ENCODE measurements around the gene PPP1R3F. TPM values are rescaled to one million over a fixed set of nuclear protein-coding genes. Genes with fewer than 3 reads are reported as not detected.

Gene PPP1R3F
- total and polyA plus RNA-seq, 9 of the 15 experiments (the other 6 are each of a cell fraction or from before 2014, with no cell fraction given) = 0.03 to 0.91 (median 0.43) TPM; not detected in 1

- TF ChIP-seq E2F3 (CRISPR knock-in tag; IDR thresholded peaks at IDR 0.05) = no peak
- peak in 1 of 2 experiments; percentile 37; a peak in 3 of 4 replicates for TF ChIP-seq NRF1 (conservative IDR thresholded peaks at IDR 0.05 in 1 of 2, IDR thresholded peaks at IDR 0.05 in 1 of 2)
- TF ChIP-seq POLR2H (tag; IDR thresholded peaks at IDR 0.05; ENCODE audit: low read depth) = no peak
- no peak for TF ChIP-seq RNF2 (IDR thresholded peaks at IDR 0.05)
- TF ChIP-seq SUPT5H (IDR thresholded peaks at IDR 0.05) = no peak
- no peak for TF ChIP-seq ZBTB2 (IDR thresholded peaks at IDR 0.05)
- peak; percentile 66 for TF ChIP-seq POLR2G (IDR thresholded peaks at IDR 0.05; ENCODE audit: low read depth, low read length)
- no peak for TF ChIP-seq ELF4 (CRISPR knock-in tag; IDR thresholded peaks at IDR 0.05)
- TF ChIP-seq ETV1 (tag; conservative IDR thresholded peaks at IDR 0.05; ENCODE audit: low read depth) = 0 out of 2 replicates have a peak, but pooled peaks have one; percentile 23
- TF ChIP-seq ZNF518B (CRISPR knock-in tag; IDR thresholded peaks at IDR 0.05) = no peak
- no peak for TF ChIP-seq DDX20 (tag; IDR thresholded peaks at IDR 0.05; ENCODE audit: low read depth)
- no peak for TF ChIP-seq ZNF175 (CRISPR knock-in tag; IDR thresholded peaks at IDR 0.05; ENCODE audit: low read depth)
- TF ChIP-seq SP1 (CRISPR knock-in tag; IDR thresholded peaks at IDR 0.05) = peak; percentile 60; the same call in 1 of the 2 replicates
- no peak for TF ChIP-seq SPI1 (IDR thresholded peaks at IDR 0.05; ENCODE audit: borderline replicate concordance, low read depth, low read length)
- TF ChIP-seq NEUROD1 (IDR thresholded peaks at IDR 0.05; ENCODE audit: borderline replicate concordance, low read depth, low read length, partially characterized antibody) = no peak
- TF ChIP-seq EGR1 (conservative IDR thresholded peaks at IDR 0.05) = peak; percentile 57
- no peak for TF ChIP-seq CREB5 (CRISPR knock-in tag; IDR thresholded peaks at IDR 0.05)
- no peak for TF ChIP-seq SIX5 (IDR thresholded peaks at IDR 0.05; ENCODE audit: borderline replicate concordance in 1 of 2, insufficient read depth in 1 of 2, low read depth in 1 of 2, low read length in 2 of 2)
- TF ChIP-seq XRCC4 (IDR thresholded peaks at IDR 0.05; ENCODE audit: extremely low read depth, insufficient read depth, insufficient read length) = no peak
- TF ChIP-seq NR2C1 (IDR thresholded peaks at IDR 0.05) = peak; percentile 18; the same call in 1 of the 2 replicates
- 0 out of 2 replicates have a peak, but pooled peaks have one; percentile 11 for TF ChIP-seq NR2C1 (tag; IDR thresholded peaks at IDR 0.05)
- TF ChIP-seq TCF15 (CRISPR knock-in tag; IDR thresholded peaks at IDR 0.05) = no peak
- no peak for TF ChIP-seq GTF2A2 (tag; IDR thresholded peaks at IDR 0.05)
Measured at GRCh38 chrX:49230500-49231232, 38.9 kb upstream of the PPP1R3F start (continued).

Data from K562 (cell line).